ENCODE data around the gene AK1. TPM values are rescaled to one million over a fixed set of nuclear protein-coding genes. Genes with fewer than 3 reads are reported as not detected.

AK1 gene
- total RNA-seq, 1 experiment from 2014 or later: 35.8 TPM

DNA sequence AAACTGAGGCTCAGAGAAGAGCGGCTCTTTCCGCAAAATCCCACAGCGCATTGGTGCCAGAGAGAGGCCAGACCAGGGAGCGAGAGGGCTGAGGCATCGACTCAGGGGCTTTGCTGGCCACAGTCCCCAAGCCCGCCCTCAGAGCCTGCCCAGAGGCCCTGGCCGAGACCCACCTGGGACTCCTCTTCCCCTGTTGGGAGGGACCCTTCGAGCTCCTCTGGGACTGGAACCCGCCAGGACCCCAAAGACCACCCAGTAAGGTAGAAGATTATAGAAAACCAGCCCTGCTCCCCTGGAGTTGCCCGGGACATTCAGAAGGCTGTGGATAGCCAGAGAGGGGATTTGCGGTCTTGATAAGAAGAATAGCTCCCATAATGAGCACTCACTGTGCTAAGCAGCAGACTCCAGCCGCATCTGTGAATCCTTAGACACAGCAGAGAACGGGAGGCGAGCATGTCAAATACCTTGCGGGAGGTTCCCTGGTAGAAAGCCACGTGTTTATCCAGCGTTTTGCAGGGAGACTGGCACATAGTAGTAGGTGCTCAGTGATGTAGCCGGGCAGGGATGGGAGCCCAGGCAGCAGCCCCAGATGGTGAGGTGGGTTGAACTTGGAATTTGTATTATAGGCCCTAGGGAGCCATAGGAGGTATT, 651 bp upstream of the AK1 start:
- DNase-seq (ENCODE audit: low spot score): peak; percentile 33
- H3K27me3 ChIP-seq (replicated peaks; ENCODE audit: insufficient read depth, low read depth, low read length, poor library complexity): no peaks in the 10 kb centered on the region
- H3K9me3 ChIP-seq (ENCODE audit: low read depth, low read length, poor library complexity, severe bottlenecking): no peaks in the 10 kb centered on the region
- intact Hi-C loops (cut with micrococcal nuclease; ENCODE audit: unreplicated experiment): no loop called here
- BruUV-seq (replicated peaks): no TSS peak
- peak overlapping the region; percentile 50 for H3K4me3 ChIP-seq (ENCODE audit: low read depth, low read length, poor library complexity, severe bottlenecking)
- H3K27ac ChIP-seq (ENCODE audit: low read depth, low read length, poor library complexity, severe bottlenecking): peak overlapping the region; percentile 14
- no peaks in the 10 kb centered on the region for H3K36me3 ChIP-seq (ENCODE audit: insufficient read depth, low read length, poor library complexity, severe bottlenecking)
- CTCF ChIA-PET: no interaction called here
- POLR2A ChIA-PET (ENCODE audit: low non-redundant PET): no interaction called here
- peaks cover 25% of the 10 kb centered on the region for H3K4me1 ChIP-seq (ENCODE audit: insufficient read depth, low read length, poor library complexity, severe bottlenecking)
- TF ChIP-seq EZH2 (IDR thresholded peaks at IDR 0.05; ENCODE audit: borderline replicate concordance, low read depth, low read length, poor library complexity, severe bottlenecking): no peak
- TF ChIP-seq, protein P1, sequence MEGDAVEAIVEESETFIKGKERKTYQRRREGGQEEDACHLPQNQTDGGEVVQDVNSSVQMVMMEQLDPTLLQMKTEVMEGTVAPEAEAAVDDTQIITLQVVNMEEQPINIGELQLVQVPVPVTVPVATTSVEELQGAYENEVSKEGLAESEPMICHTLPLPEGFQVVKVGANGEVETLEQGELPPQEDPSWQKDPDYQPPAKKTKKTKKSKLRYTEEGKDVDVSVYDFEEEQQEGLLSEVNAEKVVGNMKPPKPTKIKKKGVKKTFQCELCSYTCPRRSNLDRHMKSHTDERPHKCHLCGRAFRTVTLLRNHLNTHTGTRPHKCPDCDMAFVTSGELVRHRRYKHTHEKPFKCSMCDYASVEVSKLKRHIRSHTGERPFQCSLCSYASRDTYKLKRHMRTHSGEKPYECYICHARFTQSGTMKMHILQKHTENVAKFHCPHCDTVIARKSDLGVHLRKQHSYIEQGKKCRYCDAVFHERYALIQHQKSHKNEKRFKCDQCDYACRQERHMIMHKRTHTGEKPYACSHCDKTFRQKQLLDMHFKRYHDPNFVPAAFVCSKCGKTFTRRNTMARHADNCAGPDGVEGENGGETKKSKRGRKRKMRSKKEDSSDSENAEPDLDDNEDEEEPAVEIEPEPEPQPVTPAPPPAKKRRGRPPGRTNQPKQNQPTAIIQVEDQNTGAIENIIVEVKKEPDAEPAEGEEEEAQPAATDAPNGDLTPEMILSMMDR (conservative IDR thresholded peaks at IDR 0.05; ENCODE audit: low read depth, low read length): no peak

DNA sequence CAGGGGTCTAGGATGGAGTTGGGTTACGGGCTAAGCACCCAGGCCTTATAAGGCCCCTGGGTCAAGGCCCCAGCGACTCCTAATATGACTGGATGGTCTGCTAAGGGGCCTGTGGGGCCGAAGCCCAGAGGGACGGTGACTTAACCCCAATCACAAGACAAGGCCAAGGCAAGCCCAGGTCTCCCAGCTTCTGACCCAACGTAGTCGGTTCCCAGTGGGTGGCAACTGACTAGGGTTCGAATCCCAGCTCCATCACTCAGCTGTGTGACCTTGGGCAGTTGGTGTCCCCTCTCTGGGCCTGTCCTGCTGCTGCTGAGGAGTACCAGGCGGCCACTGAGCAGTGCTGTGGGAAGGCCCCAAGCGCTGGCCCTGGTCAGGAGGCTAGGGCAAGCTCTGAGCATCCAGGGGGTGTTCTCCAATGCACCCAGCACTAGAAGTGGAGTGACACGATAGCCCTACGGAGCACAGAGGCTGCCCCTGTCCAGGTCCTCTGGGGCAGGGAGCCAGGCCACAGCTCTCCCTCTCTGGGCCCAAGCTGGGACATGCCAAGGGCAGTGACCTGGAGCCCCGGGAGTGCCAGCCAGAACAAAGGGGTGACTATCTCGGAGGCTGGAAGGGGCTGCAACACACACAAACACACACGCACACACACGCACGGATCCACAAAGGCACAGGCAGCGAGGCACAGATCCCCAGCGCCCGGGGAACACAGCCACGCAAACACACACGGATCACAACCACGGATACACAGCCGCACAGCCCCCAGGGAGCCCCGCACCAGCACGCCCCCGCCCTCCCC, 512 bp downstream of the AK1 start:
- BruUV-seq (replicated peaks): no TSS peak
- ChIA-PET CTCF (no interaction called here), POLR2A (ENCODE audit: low non-redundant PET) (no interaction called here)
- TF ChIP-seq EZH2 (IDR thresholded peaks at IDR 0.05; ENCODE audit: borderline replicate concordance, low read depth, low read length, poor library complexity, severe bottlenecking): no peak
- TF ChIP-seq, protein P1 (conservative IDR thresholded peaks at IDR 0.05; ENCODE audit: low read depth, low read length): no peak
- Histone ChIP-seq H3K27me3 (replicated peaks; ENCODE audit: insufficient read depth, low read depth, low read length, poor library complexity) (no peaks in the 10 kb centered on the region), H3K9me3 (ENCODE audit: low read depth, low read length, poor library complexity, severe bottlenecking) (no peaks in the 10 kb centered on the region), H3K4me3 (ENCODE audit: low read depth, low read length, poor library complexity, severe bottlenecking) (peak overlapping the region; percentile 50), H3K36me3 (ENCODE audit: insufficient read depth, low read length, poor library complexity, severe bottlenecking) (no peaks in the 10 kb centered on the region), H3K27ac (ENCODE audit: low read depth, low read length, poor library complexity, severe bottlenecking) (no peak overlapping the region), H3K4me1 (ENCODE audit: insufficient read depth, low read length, poor library complexity, severe bottlenecking) (peaks cover 19% of the 10 kb centered on the region)
- intact Hi-C loops (cut with micrococcal nuclease; ENCODE audit: unreplicated experiment): no loop called here
- no peak for DNase-seq (ENCODE audit: low spot score)

DNA sequence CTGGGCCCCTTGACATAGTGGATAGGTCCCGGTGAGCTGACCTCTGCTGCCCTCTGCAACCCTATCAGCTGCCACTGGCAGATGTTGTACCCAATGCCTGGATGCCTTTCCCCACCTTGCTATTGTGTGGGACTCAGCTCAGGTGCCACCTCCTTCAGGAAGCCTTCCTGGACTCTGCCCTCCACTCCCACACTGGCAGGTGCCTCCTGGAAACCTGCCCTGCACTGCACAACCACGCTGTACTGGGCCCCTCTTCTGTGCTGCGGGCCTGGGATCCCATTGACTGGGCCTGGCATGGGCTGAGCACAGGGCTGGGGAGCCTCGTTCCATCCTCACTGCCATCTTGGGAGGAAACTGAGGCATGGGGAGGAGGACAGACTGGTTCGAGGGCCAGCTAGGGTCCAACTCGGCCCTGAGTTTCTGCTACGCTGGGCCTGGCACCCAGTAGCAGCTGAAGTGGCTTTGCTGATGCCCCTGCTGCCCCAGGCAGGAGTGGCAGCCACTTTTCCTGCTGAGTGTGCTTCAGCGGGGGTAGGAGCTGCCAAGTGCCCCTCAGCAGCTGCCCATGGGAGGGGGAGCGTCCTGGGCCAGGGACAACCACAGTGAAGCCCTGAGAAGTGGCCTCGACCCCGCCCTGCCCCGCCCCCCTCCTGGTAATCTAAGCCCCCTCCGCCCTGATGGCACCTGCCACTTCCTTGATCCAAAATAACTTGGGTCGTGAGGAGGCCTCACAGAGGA, 1.3 kb downstream of the AK1 start:
- H3K4me1 ChIP-seq (ENCODE audit: insufficient read depth, low read length, poor library complexity, severe bottlenecking): peaks cover 19% of the 10 kb centered on the region
- H3K36me3 ChIP-seq (ENCODE audit: insufficient read depth, low read length, poor library complexity, severe bottlenecking): no peaks in the 10 kb centered on the region
- BruUV-seq (replicated peaks): no TSS peak
- POLR2A ChIA-PET (ENCODE audit: low non-redundant PET): no interaction called here
- intact Hi-C loops (cut with micrococcal nuclease; ENCODE audit: unreplicated experiment): no loop called here
- H3K9me3 ChIP-seq (ENCODE audit: low read depth, low read length, poor library complexity, severe bottlenecking): no peaks in the 10 kb centered on the region
- no peaks in the 10 kb centered on the region for H3K27me3 ChIP-seq (replicated peaks; ENCODE audit: insufficient read depth, low read depth, low read length, poor library complexity)
- TF ChIP-seq, protein P1 (conservative IDR thresholded peaks at IDR 0.05; ENCODE audit: low read depth, low read length): no peak
- no peak for TF ChIP-seq EZH2 (IDR thresholded peaks at IDR 0.05; ENCODE audit: borderline replicate concordance, low read depth, low read length, poor library complexity, severe bottlenecking)
- no peak for DNase-seq (ENCODE audit: low spot score)
- H3K4me3 ChIP-seq (ENCODE audit: low read depth, low read length, poor library complexity, severe bottlenecking): no peak overlapping the region
- peak overlapping the region; percentile 37 for H3K27ac ChIP-seq (ENCODE audit: low read depth, low read length, poor library complexity, severe bottlenecking)
- CTCF ChIA-PET: no interaction called here
